Kidney capillary endothelial cell (primary cell): ENCODE results near the gene POGLUT3.
A peak's percentile ranks its signal among the peaks of the same experiment; 100 is the strongest.

ENCODE experiments used
- DNase-seq: peaks from one replicate; pipeline ENCODE4 v3.0.0-alpha.2; 2018; ENCODE audit warnings: low spot score

Gene POGLUT3

DNA sequence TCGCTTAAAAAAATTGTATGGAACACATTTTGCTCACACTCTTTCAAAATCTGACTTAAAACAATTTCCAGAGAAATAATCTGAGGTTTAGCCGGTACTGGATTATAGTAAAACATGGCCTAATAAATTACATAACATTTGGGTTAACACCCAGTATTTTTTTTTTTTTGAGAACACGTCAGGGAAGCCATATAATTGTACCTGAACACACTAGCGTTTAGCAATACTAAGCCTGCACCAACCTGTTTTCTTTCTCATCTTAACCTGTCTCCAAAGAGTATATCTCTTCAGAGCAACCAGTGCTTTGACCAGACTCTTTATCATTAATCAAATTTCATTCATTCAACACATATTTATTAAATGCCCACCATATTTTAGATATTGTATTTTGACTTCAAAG lies 2.0 kb upstream of the POGLUT3 start:
- no peak for DNase-seq

DNA sequence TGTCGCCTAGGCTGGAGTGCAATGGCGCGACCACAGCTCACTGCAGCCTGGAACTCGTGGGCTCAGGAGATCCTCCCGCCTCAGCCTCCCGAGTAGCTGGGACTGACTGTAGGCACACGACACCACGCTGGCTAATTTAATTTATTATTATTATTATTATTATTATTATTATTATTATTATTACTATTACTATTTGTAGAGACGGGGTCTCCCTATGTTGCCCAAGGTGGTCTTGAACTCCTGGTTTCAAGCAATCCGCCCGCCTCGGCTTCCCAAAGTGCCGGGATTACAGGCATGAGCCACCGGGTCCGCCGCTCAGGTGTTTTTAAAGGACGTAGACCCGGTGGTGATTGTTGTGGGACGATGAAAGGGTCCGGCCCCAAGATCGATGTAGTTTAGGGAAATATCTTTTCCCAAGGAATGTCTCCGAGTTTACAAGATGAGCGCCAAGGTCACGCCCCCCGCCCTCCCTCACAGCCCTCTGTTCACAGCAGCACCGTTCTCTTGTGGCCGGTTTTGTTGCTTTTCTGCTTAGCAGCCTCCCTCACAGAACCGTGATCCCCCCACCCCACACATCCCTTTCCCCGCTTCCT lies 728 bp upstream of the POGLUT3 start:
- no peak for DNase-seq

DNA sequence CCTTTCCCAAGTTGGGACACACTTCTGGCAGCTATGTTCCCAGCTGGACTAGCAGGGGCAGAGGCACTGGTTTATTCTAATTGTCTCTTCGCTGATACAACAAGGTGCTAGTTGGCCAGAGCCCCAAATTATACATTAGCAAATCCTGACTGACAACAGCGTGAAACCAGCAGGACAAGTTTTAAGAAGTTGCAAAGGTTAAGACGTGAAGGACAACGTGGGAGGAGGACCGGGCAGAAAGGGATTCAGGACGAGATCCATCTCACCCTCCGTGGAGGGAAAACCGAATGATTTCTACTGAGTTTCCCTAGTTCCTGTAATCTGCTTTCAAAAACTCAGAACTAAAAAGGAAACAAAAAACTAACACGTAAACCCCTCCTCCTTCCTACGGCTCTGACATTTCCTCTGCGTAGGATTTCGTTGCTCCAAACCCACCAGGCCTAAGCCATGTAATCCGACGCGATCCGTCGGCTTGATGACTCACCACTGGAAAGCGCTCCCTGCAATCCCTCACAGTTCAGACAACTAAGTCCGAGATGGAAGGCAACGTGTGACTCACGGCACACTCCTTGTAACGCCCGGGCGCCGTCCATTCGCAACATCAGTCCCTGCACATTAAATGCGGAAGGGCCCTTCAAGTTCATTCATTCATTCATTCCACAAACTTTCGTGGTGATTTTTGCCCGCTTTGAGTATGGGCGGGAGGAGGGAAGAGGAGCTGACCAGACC lies 703 bp downstream of the POGLUT3 start:
- peak; percentile 98 for DNase-seq

DNA sequence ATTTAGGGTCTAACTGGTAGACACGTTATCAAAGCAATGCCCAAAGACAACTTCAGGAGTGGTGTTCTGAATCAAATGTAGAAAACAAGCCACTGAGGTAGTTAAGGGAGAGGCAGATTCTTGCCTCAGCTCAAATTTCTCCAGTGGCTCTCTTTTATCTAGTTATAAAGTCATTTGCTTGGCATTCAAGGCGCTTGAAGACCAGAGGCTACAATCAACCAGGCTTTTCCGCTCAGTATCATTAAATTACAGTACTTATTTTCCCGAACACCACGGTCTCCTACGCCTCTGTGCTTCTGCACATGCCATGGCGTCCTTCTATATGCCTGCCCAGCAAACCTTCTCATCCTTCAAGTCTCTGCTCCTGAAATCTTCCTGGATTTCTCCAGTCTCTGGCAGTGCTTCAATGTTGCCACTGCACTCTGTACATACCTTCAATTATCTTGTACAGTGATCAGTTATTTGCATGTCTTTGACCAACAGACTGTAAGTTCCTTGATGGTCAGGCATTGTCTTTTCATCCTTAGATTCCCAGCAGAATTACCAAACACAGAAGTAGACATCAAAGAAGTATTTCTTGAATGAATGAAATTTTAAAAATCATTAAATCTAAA lies 1.4 kb downstream of the POGLUT3 start:
- no peak for DNase-seq

- DNase-seq: no peak
These were observed 2.9 kb downstream of the POGLUT3 start for GRCh38 chr11:108495326-108495725.

DNA sequence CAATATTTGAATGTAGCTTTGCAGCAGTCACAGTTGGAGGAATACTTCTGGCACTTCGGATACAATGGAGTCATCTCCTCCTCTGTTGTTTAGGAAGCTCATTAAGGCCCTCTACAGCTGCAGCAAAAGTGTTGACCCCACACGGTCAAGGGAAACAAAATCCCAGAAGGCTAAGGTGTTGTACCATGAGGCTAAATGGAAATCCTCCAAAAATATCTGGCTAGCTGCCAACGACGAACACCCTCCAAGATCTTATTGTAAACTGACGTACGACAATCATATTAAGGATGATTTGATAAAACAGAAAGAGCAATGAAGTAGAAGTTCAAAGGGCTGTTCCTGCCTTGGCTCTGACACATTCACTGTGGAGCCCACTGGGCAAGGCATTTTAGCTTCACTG lies 4.0 kb downstream of the POGLUT3 start:
- DNase-seq: no peak

GRCh38 chr11:108491936-108492335 lies 6.2 kb downstream of the POGLUT3 start:
- no peak for DNase-seq

- no peak for DNase-seq
These were observed 11.4 kb downstream of the POGLUT3 start for GRCh38 chr11:108486828-108487227.

DNA sequence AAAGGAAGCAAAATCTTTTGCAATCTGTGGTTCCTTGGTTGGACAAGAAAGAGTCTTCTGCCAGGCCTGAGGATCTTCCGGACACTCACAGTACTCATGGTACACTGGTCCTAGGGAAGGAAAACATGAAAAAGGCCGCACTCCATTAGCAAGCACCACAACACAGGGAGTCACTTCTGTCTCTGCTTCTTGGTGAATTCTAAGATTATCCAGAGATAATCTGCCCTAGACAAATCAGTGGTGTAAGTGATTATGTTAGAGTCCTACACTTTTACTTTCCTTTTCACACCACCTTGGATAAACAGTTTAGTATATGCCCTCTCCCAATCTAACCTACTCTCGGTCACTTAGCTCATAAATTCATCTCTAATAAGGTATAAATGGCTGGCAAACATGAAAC lies 11.9 kb downstream of the POGLUT3 start:
- DNase-seq: no peak

- no peak for DNase-seq
These were observed 15.0 kb downstream of the POGLUT3 start for GRCh38 chr11:108483163-108483562.

DNA sequence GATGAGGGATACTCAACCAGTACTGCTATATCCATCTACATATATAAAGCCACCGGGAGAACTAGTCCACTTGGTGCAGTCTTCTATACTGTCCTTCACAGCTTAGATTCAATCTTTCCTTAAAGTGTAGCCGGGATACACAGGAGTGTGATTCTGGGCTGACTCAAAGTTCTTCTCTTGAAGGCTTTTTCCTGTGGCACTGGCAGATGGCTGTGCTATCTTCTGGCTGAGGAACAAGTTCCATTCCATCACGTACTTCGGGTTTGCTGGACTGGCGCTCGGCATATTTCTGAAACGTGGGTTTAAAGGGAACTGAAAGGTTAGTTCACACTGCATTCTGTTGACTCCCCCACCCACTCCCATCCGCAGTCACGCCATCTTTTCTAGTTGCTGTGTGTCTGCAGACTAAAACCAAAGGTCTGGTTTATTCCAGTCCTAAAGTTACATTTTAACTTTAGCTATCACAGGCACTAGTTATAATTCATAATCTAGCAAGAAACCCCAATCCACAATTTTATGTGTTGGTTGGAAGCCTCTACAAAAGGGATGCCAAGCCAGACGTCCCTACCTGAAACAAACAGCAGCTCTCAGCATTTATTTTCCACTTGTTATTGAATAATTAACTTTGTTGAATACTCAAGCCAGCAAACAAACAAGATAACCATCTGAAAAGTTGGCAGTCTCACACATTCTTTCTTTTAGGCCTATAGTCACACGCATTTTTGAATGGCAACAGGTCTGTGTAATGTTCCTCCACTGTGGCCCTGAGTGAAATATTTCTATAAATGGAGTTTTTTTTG lies 23.3 kb downstream of the POGLUT3 start:
- DNase-seq: no peak

GRCh38 chr11:108472681-108473080 lies 25.5 kb downstream of the POGLUT3 start:
- DNase-seq: no peak

GRCh38 chr11:108468478-108468864 lies 29.7 kb downstream of the POGLUT3 start:
- DNase-seq: no peak

GRCh38 chr11:108467091-108467823 lies 30.9 kb downstream of the POGLUT3 start, which contains the start of gene C11orf65:
Gene C11orf65 (minus strand): TSS chr11:108467529. CDS start chr11:108461559, 5,970 bp downstream.
- DNase-seq: peak; percentile 96

DNA sequence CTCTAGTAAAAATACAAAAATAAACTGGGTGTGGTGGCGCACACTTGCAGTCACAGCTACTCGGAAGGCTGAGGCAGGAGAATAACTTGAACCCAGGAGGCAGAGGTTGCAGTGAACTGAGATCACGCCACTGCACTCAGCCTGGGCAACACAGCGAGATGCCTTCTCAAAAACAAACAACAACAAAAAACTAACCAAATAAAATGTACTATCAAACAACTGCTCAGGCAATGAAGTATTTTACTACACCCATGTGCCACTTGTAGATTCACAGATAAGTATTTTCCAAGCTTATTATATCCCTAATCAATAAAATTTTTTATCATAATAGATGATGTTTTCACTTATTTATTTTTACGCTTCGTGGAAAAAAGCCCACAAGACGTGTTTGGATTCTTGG lies 31.8 kb downstream of the POGLUT3 start:
- DNase-seq: no peak

- no peak for DNase-seq
These were observed 44.9 kb downstream of the POGLUT3 start for GRCh38 chr11:108453207-108453835.
